WTC11 (cell line): ENCODE data around the gene PPFIBP1. TPM values are rescaled to one million over a fixed set of nuclear protein-coding genes. Genes with fewer than 3 reads are reported as not detected.

Source experiments
- ATAC-seq: fragments of 200-7000 bp; cut with Tn5 transposase; 2 replicates; pipeline ENCODE4 v1.10.0; 2021; ENCODE audit warnings: mild to moderate bottlenecking, moderate library complexity
- CTCF ChIA-PET: fragments of 300-600 bp; sonication (Branson Sonifier 250); formaldehyde crosslinking; loops from one replicate; lab custom pipeline; 2021; ENCODE audit warnings: antibody characterized with exemption; lab: Charles Lee
- POLR2A ChIA-PET: fragments of 350-600 bp; sonication (Branson Sonifier 250); formaldehyde crosslinking; loops from one replicate; lab custom pipeline; 2021; ENCODE audit warnings: antibody characterized with exemption; lab: Charles Lee
- DNase-seq: peaks from one replicate; pipeline ENCODE4 v3.0.0; 2021; ENCODE audit warnings: low spot score
- H3K27ac Mint-ChIP-seq: 2 replicates; pipeline ENCODE4 v1.8.0; 2021; ENCODE audit warnings: mixed read lengths
- H3K27me3 Mint-ChIP-seq: 2 replicates; pipeline ENCODE4 v1.8.0; 2021; ENCODE audit warnings: low read depth, mild to moderate bottlenecking, moderate library complexity, mixed read lengths
- H3K36me3 Mint-ChIP-seq: 2 replicates; pipeline ENCODE4 v1.8.0; 2021; ENCODE audit warnings: mixed read lengths
- H3K4me1 Mint-ChIP-seq: 2 replicates; pipeline ENCODE4 v1.8.0; 2022; ENCODE audit warnings: mixed read lengths
- H3K4me3 Mint-ChIP-seq: 2 replicates; pipeline ENCODE4 v1.8.0; 2021; ENCODE audit warnings: mild to moderate bottlenecking, moderate library complexity, mixed read lengths
- H3K9me3 Mint-ChIP-seq: 2 replicates; pipeline ENCODE4 v1.8.0; 2021; ENCODE audit warnings: mixed read lengths
- ARID4B ChIP-seq: sonication (generic); formaldehyde crosslinking; IDR thresholded peaks from 2 replicates; pipeline ENCODE4 v1.8.0; 2023; ENCODE audit warnings: missing genetic modification reagents, mild to moderate bottlenecking, borderline replicate concordance
- ATF1 ChIP-seq: sonication (generic); formaldehyde crosslinking; IDR thresholded peaks from 2 replicates; pipeline ENCODE4 v1.8.1; 2023; ENCODE audit warnings: mild to moderate bottlenecking, moderate library complexity, missing genetic modification reagents
- ATF2 ChIP-seq: sonication (generic); formaldehyde crosslinking; IDR thresholded peaks from 2 replicates; pipeline ENCODE4 v1.8.1; 2022; ENCODE audit warnings: low read depth, missing genetic modification reagents, borderline replicate concordance
- ATF3 ChIP-seq: sonication (generic); formaldehyde crosslinking; conservative IDR thresholded peaks from 2 replicates; pipeline ENCODE4 v1.8.1; 2022; ENCODE audit warnings: mild to moderate bottlenecking, missing genetic modification reagents
- E2F5 ChIP-seq: sonication (generic); formaldehyde crosslinking; IDR thresholded peaks from 2 replicates; pipeline ENCODE4 v1.8.1; 2022; ENCODE audit warnings: mild to moderate bottlenecking, moderate library complexity, missing genetic modification reagents
- MLX ChIP-seq: sonication (generic); formaldehyde crosslinking; IDR thresholded peaks from 2 replicates; pipeline ENCODE4 v1.8.1; 2023; ENCODE audit warnings: mild to moderate bottlenecking, missing genetic modification reagents, moderate library complexity
- NFYB ChIP-seq: sonication (generic); formaldehyde crosslinking; conservative IDR thresholded peaks from 2 replicates; pipeline ENCODE4 v1.8.0; 2022; ENCODE audit warnings: low read depth, missing genetic modification reagents
- SMAD4 ChIP-seq: sonication (generic); formaldehyde crosslinking; IDR thresholded peaks from 2 replicates; pipeline ENCODE4 v1.8.0; 2022; ENCODE audit warnings: mild to moderate bottlenecking, missing genetic modification reagents
- STAT6 ChIP-seq: sonication (generic); formaldehyde crosslinking; conservative IDR thresholded peaks from 2 replicates; pipeline ENCODE4 v1.8.1; 2023; ENCODE audit warnings: mild to moderate bottlenecking, low read depth, missing genetic modification reagents, moderate library complexity
- TEAD1 ChIP-seq: sonication (generic); formaldehyde crosslinking; IDR thresholded peaks from 2 replicates; pipeline ENCODE4 v1.8.0; 2022; ENCODE audit warnings: mild to moderate bottlenecking, missing genetic modification reagents
- ZNF121 ChIP-seq: sonication (generic); formaldehyde crosslinking; IDR thresholded peaks from 2 replicates; pipeline ENCODE4 v1.8.0; 2023; ENCODE audit warnings: missing genetic modification reagents
- ZNF232 ChIP-seq: sonication (generic); formaldehyde crosslinking; IDR thresholded peaks from 2 replicates; pipeline ENCODE4 v1.8.0; 2022; ENCODE audit warnings: mild to moderate bottlenecking, missing genetic modification reagents
- ZNF263 ChIP-seq: sonication (generic); formaldehyde crosslinking; IDR thresholded peaks from 2 replicates; pipeline ENCODE4 v1.8.1; 2022; ENCODE audit warnings: low read depth, mild to moderate bottlenecking, moderate library complexity, missing genetic modification reagents
- ZNF317 ChIP-seq: sonication (generic); formaldehyde crosslinking; IDR thresholded peaks from 2 replicates; pipeline ENCODE4 v1.8.1; 2023; ENCODE audit warnings: low read depth, mild to moderate bottlenecking, moderate library complexity, missing genetic modification reagents, borderline replicate concordance
- ZNF396 ChIP-seq: fragments of 250-450 bp; sonication (Bioruptor Pico); IDR thresholded peaks from 2 replicates; pipeline ENCODE4 v1.8.0; 2021; ENCODE audit warnings: mild to moderate bottlenecking, moderate library complexity, borderline replicate concordance
- ZNF425 ChIP-seq: fragments of 250-450 bp; sonication (Bioruptor Pico); conservative IDR thresholded peaks from 2 replicates; pipeline ENCODE4 v1.9.0; 2021; ENCODE audit warnings: mild to moderate bottlenecking
- ZNF532 ChIP-seq: fragments of 250-450 bp; sonication (Bioruptor Pico); IDR thresholded peaks from 2 replicates; pipeline ENCODE4 v1.9.0; 2021; ENCODE audit warnings: mild to moderate bottlenecking, borderline replicate concordance
- total RNA-seq: library from RNA; stranded (reverse); gene quantifications from 3 replicates; pipeline ENCODE4 v1.2.3, GENCODE V29; 2021

Gene PPFIBP1
- total RNA-seq, 1 experiment from 2014 or later = 27.7 TPM

GRCh38 chr12:27555925-27556778 lies 32.1 kb downstream of the PPFIBP1 start (continued):
- TF ChIP-seq ATF2 (CRISPR knock-in tag) = no peak

GRCh38 chr12:27560126-27560525 lies 36.1 kb downstream of the PPFIBP1 start:
- ATAC-seq = no peak
- no peak for DNase-seq
- TF ChIP-seq ATF1 (CRISPR knock-in tag) = no peak
- no peak for TF ChIP-seq ZNF425 (CRISPR knock-in tag)
- TF ChIP-seq ZNF121 (CRISPR knock-in tag) = no peak
- TF ChIP-seq ARID4B (CRISPR knock-in tag) = no peak
- no peak for TF ChIP-seq ZNF396 (CRISPR knock-in tag)
- TF ChIP-seq STAT6 (CRISPR knock-in tag) = no peak
- no peak for TF ChIP-seq ATF3 (CRISPR knock-in tag)
- no peak for TF ChIP-seq ZNF263 (CRISPR knock-in tag)
- no peak for TF ChIP-seq ZNF232 (CRISPR knock-in tag)
- TF ChIP-seq ZNF317 (CRISPR knock-in tag) = no peak
- no peak for TF ChIP-seq MLX
- no peak for TF ChIP-seq E2F5 (CRISPR knock-in tag)
- no peak for TF ChIP-seq NFYB (CRISPR knock-in tag)
- TF ChIP-seq ZNF532 (CRISPR knock-in tag) = no peak
- TF ChIP-seq TEAD1 (CRISPR knock-in tag) = no peak
- TF ChIP-seq SMAD4 (CRISPR knock-in tag) = no peak
- Mint-ChIP-seq H3K36me3 (no peaks in the 10 kb centered on the region), H3K27me3 (no peaks in the 10 kb centered on the region), H3K9me3 (no peaks in the 10 kb centered on the region), H3K4me1 (peaks cover 31% of the 10 kb centered on the region), H3K27ac (no peak overlapping the region), H3K4me3 (no peak overlapping the region)
- ChIA-PET POLR2A (no interaction called here), CTCF (no interaction called here)
